MCF 10A (cell line): ENCODE data around the gene PDE4D. TPM values are rescaled to one million over a fixed set of nuclear protein-coding genes. Genes with fewer than 3 reads are reported as not detected.

Experiments used
- BruUV-seq: library from RNA; stranded (reverse); fragments of 400-500 nt; replicated peaks from 2 replicates; lab custom pipeline; 2021; lab: Mats Ljungman, UMichigan
- CTCF ChIA-PET: fragments of 300-600 bp; sonication (Branson Sonifier 250); formaldehyde crosslinking; extraction: SDS; loops from one replicate; lab custom pipeline; 2021; ENCODE audit warnings: antibody characterized with exemption, inconsistent platforms; lab: Yijun Ruan, JAX
- POLR2A ChIA-PET: fragments of 300-600, 350-650 bp; sonication (Branson Sonifier 250); formaldehyde crosslinking; extraction: SDS; loops from one replicate; lab custom pipeline; 2020; ENCODE audit warnings: antibody characterized with exemption, inconsistent platforms; lab: Yijun Ruan, JAX
- DNase-seq: peaks from one replicate; pipeline ENCODE4 v3.0.0-alpha.2; 2018; ENCODE audit not compliant: unreplicated experiment
- H3K27ac Mint-ChIP-seq: one replicate; pipeline ENCODE4 v1.8.0; 2022; ENCODE audit warnings: mild to moderate bottlenecking, low read depth, mixed read lengths; ENCODE audit not compliant: unreplicated experiment
- H3K27me3 Mint-ChIP-seq: one replicate; pipeline ENCODE4 v1.8.0; 2022; ENCODE audit warnings: mixed read lengths; ENCODE audit not compliant: insufficient read depth, unreplicated experiment
- H3K36me3 Mint-ChIP-seq: one replicate; pipeline ENCODE4 v1.8.0; 2022; ENCODE audit warnings: mild to moderate bottlenecking, moderate library complexity, mixed read lengths; ENCODE audit not compliant: insufficient read depth, unreplicated experiment
- H3K4me1 Mint-ChIP-seq: one replicate; pipeline ENCODE4 v1.8.0; 2022; ENCODE audit warnings: mixed read lengths; ENCODE audit not compliant: insufficient read depth, unreplicated experiment
- H3K4me3 Mint-ChIP-seq: one replicate; pipeline ENCODE4 v1.8.0; 2022; ENCODE audit warnings: mild to moderate bottlenecking, moderate library complexity, mixed read lengths; ENCODE audit not compliant: unreplicated experiment
- H3K9me3 Mint-ChIP-seq: one replicate; pipeline ENCODE4 v1.8.0; 2022; ENCODE audit warnings: mixed read lengths; ENCODE audit not compliant: unreplicated experiment
- intact Hi-C: fragments of 100-400 bp; cut with micrococcal nuclease; formaldehyde crosslinking; loops from 2 replicates; pipeline ENCODE4 v1.14.1; 2022
- total RNA-seq: library from RNA; stranded (reverse); gene quantifications from 2 replicates; pipeline ENCODE4 v1.2.3, GENCODE V29; 2022
- TF ChIP-seq, protein P1 (sequence below): fragments of 200-600 bp; IDR thresholded peaks from one replicate; pipeline ENCODE4 v1.8.0; 2022; ENCODE audit warnings: antibody characterized with exemption, mild to moderate bottlenecking; ENCODE audit not compliant: unreplicated experiment

The PDE4D gene
- total RNA-seq, 1 experiment from 2014 or later, result 85.0 TPM

DNA sequence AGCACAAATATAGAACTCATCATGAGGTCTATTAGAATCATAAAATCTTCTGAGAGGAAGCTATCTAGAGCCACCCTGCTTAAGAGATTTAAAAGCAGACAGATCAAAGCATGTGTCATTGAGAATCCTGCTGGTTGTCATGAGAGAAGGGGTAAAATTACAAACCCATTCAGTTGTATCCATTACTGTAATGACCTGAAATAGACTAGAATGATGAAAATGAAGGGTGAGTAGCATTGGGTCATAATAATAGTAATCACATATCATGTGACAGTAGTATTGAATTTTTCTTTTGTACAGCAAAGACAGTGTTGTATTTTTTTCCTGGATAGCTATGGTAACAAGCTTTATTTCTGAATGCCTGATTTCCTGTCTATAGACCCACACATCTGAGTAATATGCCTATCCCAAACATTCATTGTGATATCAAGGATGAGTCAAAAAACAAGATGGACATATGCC, 149.0 kb downstream of the PDE4D start:
- BruUV-seq, result no TSS peak
- peaks cover 7% of the 10 kb centered on the region for H3K9me3 Mint-ChIP-seq
- TF ChIP-seq, protein P1, sequence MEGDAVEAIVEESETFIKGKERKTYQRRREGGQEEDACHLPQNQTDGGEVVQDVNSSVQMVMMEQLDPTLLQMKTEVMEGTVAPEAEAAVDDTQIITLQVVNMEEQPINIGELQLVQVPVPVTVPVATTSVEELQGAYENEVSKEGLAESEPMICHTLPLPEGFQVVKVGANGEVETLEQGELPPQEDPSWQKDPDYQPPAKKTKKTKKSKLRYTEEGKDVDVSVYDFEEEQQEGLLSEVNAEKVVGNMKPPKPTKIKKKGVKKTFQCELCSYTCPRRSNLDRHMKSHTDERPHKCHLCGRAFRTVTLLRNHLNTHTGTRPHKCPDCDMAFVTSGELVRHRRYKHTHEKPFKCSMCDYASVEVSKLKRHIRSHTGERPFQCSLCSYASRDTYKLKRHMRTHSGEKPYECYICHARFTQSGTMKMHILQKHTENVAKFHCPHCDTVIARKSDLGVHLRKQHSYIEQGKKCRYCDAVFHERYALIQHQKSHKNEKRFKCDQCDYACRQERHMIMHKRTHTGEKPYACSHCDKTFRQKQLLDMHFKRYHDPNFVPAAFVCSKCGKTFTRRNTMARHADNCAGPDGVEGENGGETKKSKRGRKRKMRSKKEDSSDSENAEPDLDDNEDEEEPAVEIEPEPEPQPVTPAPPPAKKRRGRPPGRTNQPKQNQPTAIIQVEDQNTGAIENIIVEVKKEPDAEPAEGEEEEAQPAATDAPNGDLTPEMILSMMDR, result no peak
- no peaks in the 10 kb centered on the region for H3K27me3 Mint-ChIP-seq
- peak overlapping the region; percentile 63 for H3K4me3 Mint-ChIP-seq
- POLR2A ChIA-PET, result interaction anchor here (0.6 to 4.3 kb wide), 25 partner anchors 9 to 1332 kb away, joined by 3 to 223 read pairs (median 6); no protein-coding TSS in a partner anchor
- peaks cover 58% of the 10 kb centered on the region for H3K4me1 Mint-ChIP-seq
- intact Hi-C loops, result loop anchor here (10.0 kb wide), 1 partner anchor 550 kb away; no protein-coding TSS in a partner anchor
- CTCF ChIA-PET, result interaction anchor here (0.5 to 2.0 kb wide), 10 partner anchors 17 to 181 kb away, joined by 3 to 17 read pairs (median 4); no protein-coding TSS in a partner anchor
- peak overlapping the region; percentile 99 for H3K27ac Mint-ChIP-seq
- DNase-seq, result peak; percentile 73
- peaks cover 18% of the 10 kb centered on the region for H3K36me3 Mint-ChIP-seq

DNA sequence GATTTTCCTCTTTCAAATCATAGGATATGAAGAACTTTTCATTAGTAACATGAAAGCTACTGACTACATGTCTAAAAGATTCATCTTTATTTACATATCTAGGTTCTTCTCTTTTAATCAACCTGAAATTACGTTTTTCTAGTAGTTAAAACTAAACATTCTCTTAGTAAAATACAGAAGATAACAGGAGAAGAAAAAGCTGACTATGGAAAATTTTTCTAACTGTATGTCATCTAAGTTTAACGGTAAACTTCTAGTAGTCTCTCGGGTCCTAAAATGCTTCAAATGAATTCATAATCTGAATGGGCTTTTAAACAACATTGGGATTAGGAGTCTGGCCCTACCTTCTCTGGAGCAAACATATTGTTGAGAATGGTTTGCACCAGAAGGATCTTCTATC, 151.9 kb downstream of the PDE4D start:
- no peak overlapping the region for H3K4me3 Mint-ChIP-seq
- TF ChIP-seq, protein P1, result no peak
- no TSS peak for BruUV-seq
- peaks cover 10% of the 10 kb centered on the region for H3K36me3 Mint-ChIP-seq
- intact Hi-C loops, result loop anchor here (10.0 kb wide), 1 partner anchor 547 kb away; no protein-coding TSS in a partner anchor
- peak overlapping the region; percentile 99 for H3K27ac Mint-ChIP-seq
- no peak for DNase-seq
- H3K9me3 Mint-ChIP-seq, result peaks cover 7% of the 10 kb centered on the region
- ChIA-PET CTCF (interaction anchor here (0.6 kb wide), 1 partner anchor 23 kb away, joined by 3 read pairs; no protein-coding TSS in a partner anchor), POLR2A (interaction anchor here (0.7 to 1.2 kb wide), 4 partner anchors 20 to 52 kb away, joined by 3 to 4 read pairs (median 3); no protein-coding TSS in a partner anchor)
- peaks cover 40% of the 10 kb centered on the region for H3K4me1 Mint-ChIP-seq
- H3K27me3 Mint-ChIP-seq, result no peaks in the 10 kb centered on the region

- H3K27ac Mint-ChIP-seq, result no peak overlapping the region
- no TSS peak for BruUV-seq
- H3K36me3 Mint-ChIP-seq, result peaks cover 2% of the 10 kb centered on the region
- CTCF ChIA-PET, result no interaction called here
- H3K4me1 Mint-ChIP-seq, result peaks cover 12% of the 10 kb centered on the region
- TF ChIP-seq, protein P1, result no peak
- no peak for DNase-seq
- no peak overlapping the region for H3K4me3 Mint-ChIP-seq
- POLR2A ChIA-PET, result interaction anchor here (0.6 to 1.2 kb wide), 4 partner anchors 8 to 55 kb away, joined by 3 to 5 read pairs (median 4); no protein-coding TSS in a partner anchor
- intact Hi-C loops, result no loop called here
- no peaks in the 10 kb centered on the region for H3K27me3 Mint-ChIP-seq
- peaks cover 7% of the 10 kb centered on the region for H3K9me3 Mint-ChIP-seq
Measured at GRCh38 chr5:59738024-59738423, 155.5 kb downstream of the PDE4D start.

- peaks cover 15% of the 10 kb centered on the region for H3K36me3 Mint-ChIP-seq
- no peak overlapping the region for H3K4me3 Mint-ChIP-seq
- intact Hi-C loops, result no loop called here
- no peak for DNase-seq
- H3K9me3 Mint-ChIP-seq, result no peaks in the 10 kb centered on the region
- ChIA-PET POLR2A (interaction anchor here (1.2 to 2.8 kb wide), 4 partner anchors 12 to 78 kb away, joined by 3 to 11 read pairs (median 4); no protein-coding TSS in a partner anchor), CTCF (interaction anchor here (0.6 to 2.1 kb wide), 4 partner anchors 9 to 697 kb away, joined by 3 to 5 read pairs (median 3); no protein-coding TSS in a partner anchor)
- BruUV-seq, result no TSS peak
- H3K4me1 Mint-ChIP-seq, result peaks cover 14% of the 10 kb centered on the region
- no peaks in the 10 kb centered on the region for H3K27me3 Mint-ChIP-seq
- TF ChIP-seq, protein P1, result no peak
- no peak overlapping the region for H3K27ac Mint-ChIP-seq
Measured at GRCh38 chr5:59732806-59733205, 160.7 kb downstream of the PDE4D start.
